Mononuclear cell (primary cell): Measurements from ENCODE around the gene SH3BP5L. TPM values are rescaled to one million over a fixed set of nuclear protein-coding genes. Genes with fewer than 3 reads are reported as not detected.
A peak's percentile ranks its signal among the peaks of the same experiment; 100 is the strongest.
"Not testable (repeated sequence)": the region's sequence is repeated elsewhere in the genome, so short reads cannot be mapped to it uniquely, and the experiment has no call there.

ENCODE experiments used
- H3K27me3 ChIP-seq: 2 replicates; pipeline ENCODE4 v1.6.0; 2011; ENCODE audit warnings: low read length, control low read depth; ENCODE audit not compliant: insufficient read depth
- H3K4me1 ChIP-seq: 2 replicates; pipeline ENCODE4 v1.5.1; 2011; ENCODE audit warnings: mild to moderate bottlenecking, low read length, control low read depth; ENCODE audit not compliant: insufficient read depth
- H3K4me3 ChIP-seq: 2 replicates; pipeline ENCODE4 v1.5.1; 2011; ENCODE audit warnings: mild to moderate bottlenecking, low read length, moderate library complexity
- H3K9me3 ChIP-seq: 2 replicates; pipeline ENCODE4 v1.5.1; 2011; ENCODE audit warnings: low read depth, mild to moderate bottlenecking, control low read depth, low read length
- total RNA-seq: library from RNA; depleted of rRNA; stranded (reverse); fragments of >200 nt; gene quantifications from one replicate; pipeline ENCODE4 v1.2.3, GENCODE V29; 2012

The SH3BP5L gene
- total RNA-seq, 1 donor: 8.7 TPM

DNA sequence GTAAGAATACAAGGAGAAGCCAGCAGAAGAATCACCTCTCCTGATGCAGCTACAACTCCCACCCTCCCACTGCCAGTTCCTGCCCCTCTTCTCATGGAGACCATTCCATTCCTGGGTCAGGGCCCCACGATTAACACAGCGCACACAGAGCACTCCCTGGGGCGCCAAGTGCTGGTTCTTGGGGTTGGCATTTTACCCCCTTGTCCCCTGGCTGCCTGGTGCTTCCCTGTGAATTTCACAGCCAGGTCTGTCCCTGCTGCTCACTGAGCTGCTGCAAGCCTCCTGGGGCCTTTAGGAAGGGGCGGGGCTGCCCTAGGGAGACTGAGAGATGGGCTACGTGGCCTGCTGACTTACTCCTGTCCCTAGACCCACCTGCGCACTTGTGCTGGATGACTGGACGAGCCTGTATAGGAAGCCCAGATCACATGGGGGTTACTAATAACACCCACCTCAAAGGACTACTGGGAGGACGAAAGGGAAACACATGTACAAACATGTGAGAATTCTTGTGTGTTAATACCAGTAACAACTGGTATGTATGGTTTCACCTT, 17.1 kb upstream of the SH3BP5L start:
- H3K4me3 ChIP-seq: no peak overlapping the region
- no peaks in the 10 kb centered on the region for H3K9me3 ChIP-seq
- no peaks in the 10 kb centered on the region for H3K27me3 ChIP-seq
- H3K4me1 ChIP-seq: peaks cover 27% of the 10 kb centered on the region

DNA sequence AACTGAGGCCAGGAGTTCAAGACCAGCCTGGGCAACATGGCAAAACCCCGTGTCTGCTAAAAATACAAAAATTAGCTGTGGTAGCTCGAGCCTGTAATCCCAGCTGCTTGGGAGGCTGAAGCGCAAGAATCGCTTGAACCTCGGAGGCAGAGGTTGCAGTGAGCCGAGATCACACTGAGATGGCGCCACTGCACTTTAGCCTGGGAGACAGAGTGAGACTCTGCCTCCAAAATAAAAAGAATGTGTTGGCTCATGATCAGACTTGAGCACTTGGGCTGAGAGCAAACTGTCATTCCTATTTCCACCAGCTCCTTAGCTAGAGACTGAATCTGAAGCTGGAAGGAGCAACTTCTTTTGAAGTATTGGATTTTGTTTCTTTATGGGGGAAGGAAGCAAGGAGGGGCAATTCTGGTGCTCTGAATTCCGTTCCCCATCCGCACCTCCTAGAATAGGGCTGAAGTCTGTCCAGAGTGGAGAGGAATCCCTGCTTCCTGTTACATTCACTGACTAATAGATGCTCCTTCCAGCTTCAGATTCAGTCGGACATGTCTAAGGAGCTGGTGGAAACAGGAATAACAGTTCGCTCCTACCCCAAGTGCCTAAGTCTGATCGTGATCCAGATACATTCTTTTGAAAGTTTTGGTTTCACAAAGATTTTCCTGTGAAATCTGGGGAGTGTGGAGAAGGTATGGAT, 16.1 kb upstream of the SH3BP5L start:
- Histone ChIP-seq H3K4me3 (no peak overlapping the region), H3K9me3 (no peaks in the 10 kb centered on the region), H3K27me3 (no peaks in the 10 kb centered on the region), H3K4me1 (peaks cover 36% of the 10 kb centered on the region)

DNA sequence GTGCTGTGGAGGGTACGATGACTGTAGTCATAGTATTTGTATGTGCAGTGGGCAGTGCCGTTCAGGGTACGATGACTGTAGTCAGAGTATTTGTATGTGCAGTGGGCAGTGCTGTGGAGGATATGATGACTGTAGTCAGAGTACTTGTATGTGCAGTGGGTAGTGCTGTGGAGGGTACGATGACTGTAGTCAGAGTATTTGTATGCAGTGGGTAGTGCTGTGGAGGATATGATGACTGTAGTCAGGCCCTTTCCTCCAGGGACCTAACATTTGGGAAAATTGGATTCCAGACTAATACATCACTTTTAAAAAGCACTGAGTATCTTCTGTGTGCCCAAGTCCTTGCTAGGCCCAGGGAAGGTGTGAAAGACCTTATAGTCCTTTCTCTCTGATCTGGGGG, 15.2 kb upstream of the SH3BP5L start:
- peaks cover 36% of the 10 kb centered on the region for H3K4me1 ChIP-seq
- H3K4me3 ChIP-seq: no peak overlapping the region
- H3K27me3 ChIP-seq: no peaks in the 10 kb centered on the region
- H3K9me3 ChIP-seq: no peaks in the 10 kb centered on the region

DNA sequence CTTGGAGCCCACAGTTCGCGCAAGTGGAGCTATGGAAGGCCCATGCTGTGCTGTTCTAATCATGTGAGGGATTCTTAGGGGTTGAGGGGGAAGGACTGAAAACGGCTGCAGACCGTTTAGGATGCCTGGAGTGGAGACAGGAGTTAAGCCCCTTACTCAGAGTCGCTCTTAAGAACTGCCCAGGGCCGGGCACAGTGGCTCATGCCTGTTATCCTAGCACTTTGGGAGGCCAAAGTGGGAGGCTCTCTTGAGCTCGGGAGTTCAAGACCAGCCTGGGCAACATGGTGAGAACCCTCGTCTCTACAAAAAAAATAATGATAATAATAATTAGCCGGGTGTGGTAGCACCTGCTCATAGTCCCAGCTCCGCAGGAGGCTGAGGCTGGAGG, 13.4 kb upstream of the SH3BP5L start:
- peak overlapping the region; percentile 76 for H3K4me3 ChIP-seq
- no peaks in the 10 kb centered on the region for H3K9me3 ChIP-seq
- H3K4me1 ChIP-seq: peaks cover 41% of the 10 kb centered on the region
- no peaks in the 10 kb centered on the region for H3K27me3 ChIP-seq

DNA sequence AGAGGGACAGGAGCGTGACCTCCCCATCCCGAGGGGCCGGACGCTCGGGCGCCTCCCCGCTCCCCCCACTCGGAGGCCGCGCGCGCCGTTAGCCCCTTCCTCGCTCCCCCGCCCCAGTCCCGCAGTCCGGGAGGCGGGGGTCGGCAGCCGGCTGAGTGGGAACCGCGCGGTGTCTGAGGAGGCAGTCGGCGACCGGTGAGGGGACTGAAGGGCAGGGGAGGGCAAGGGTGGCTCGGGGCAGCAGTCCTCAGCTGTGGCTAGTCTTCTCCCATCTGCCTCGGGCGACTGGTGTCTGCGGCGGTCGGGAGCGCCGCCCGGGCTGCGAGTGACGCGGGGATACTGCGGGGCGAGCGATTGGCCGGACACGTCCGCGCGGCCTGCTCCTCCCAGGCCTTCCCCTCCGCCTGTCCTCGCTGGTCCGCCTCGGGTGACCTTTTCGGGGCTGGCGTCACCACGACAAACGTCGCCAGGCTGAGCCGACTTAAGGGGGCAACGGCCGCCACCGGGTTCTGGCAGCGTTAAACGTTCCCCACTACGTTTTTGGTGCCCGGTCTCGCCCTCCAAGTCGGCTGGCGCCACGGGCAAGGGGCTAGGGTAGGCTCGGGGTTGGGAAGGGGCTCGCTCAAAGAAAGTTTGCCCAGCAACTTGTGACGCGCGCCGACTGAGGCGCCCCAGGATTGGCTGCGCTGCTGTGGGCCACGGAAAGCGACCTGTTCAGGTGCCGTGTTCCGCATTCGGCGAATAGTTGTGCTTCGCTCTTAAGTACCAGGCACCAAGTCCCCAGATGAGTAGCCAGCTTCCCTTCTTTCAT, 12.8 kb upstream of the SH3BP5L start:
- Histone ChIP-seq H3K4me1 (peaks cover 43% of the 10 kb centered on the region), H3K27me3 (no peaks in the 10 kb centered on the region), H3K4me3 (peak overlapping the region; percentile 76), H3K9me3 (no peaks in the 10 kb centered on the region)

DNA sequence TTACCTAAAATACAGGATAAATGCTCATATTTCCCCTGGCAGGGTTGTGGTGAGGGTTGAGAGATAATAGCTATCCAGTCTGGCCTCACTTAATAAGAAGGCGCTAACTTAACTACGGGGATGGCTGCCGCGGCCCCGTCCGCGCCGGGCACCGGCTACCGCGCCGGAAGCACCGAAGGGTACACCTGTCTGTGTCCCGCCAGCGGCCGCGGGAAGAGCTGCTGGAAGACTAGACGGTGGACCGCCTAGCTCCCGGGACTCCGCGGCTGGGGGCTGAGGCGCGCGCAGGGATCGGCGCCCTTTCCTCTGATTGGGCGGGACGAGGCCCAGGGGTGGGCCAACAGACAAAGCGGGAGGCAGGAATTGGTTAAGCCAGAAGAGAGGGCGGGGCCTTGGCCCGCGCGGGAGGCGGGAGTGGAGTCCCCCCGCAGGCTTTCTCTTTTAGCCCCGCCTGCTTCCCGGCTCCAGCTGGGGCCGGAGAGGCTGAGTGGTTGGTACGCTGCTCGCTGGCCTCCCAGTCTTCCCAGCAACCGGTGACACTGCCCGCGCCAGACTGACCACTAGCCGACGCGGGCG, 12.2 kb upstream of the SH3BP5L start, which contains the start of gene ZNF672:
Gene ZNF672 (plus strand): TSS at position 444 of the 576 bp plus-strand sequence. CDS start 9,051 bp downstream, outside the sequence.
- H3K4me3 ChIP-seq: peak within 1 kb of the TSS; percentile 76
- no peaks in the 10 kb centered on the region for H3K27me3 ChIP-seq
- peaks cover 43% of the 10 kb centered on the region for H3K4me1 ChIP-seq
- no peaks in the 10 kb centered on the region for H3K9me3 ChIP-seq

- Histone ChIP-seq H3K4me1 (peaks cover 43% of the 10 kb centered on the region), H3K27me3 (no peaks in the 10 kb centered on the region), H3K4me3 (peak overlapping the region; percentile 76), H3K9me3 (no peaks in the 10 kb centered on the region)
Observed at GRCh38 chr1:248837045-248837780, 11.5 kb upstream of the SH3BP5L start.

- Histone ChIP-seq H3K27me3 (no peaks in the 10 kb centered on the region), H3K4me3 (no peak overlapping the region), H3K9me3 (no peaks in the 10 kb centered on the region), H3K4me1 (peaks cover 23% of the 10 kb centered on the region)
Observed at GRCh38 chr1:248834343-248834940, 8.7 kb upstream of the SH3BP5L start.

DNA sequence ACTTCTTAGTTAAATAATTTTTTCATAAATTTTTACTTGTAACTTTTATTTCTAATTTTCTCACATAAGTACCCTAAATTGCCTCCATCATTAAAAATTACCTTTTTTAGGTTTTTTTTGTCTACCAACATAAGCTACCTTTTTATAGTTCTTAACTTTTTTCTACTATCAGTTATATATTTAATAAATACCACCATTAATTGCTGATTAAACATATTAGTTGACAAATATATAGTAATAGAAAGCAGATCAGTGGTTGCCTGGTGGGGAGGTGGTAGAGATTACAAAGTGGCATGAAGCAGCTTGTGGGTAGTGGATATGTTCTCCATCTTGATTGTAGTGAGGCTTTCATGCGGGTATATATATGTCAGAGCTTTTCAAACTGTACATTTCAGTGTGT, 6.1 kb upstream of the SH3BP5L start:
- no peak overlapping the region for H3K4me3 ChIP-seq
- H3K4me1 ChIP-seq: peaks cover 30% of the 10 kb centered on the region
- H3K27me3 ChIP-seq: no peaks in the 10 kb centered on the region
- no peaks in the 10 kb centered on the region for H3K9me3 ChIP-seq

DNA sequence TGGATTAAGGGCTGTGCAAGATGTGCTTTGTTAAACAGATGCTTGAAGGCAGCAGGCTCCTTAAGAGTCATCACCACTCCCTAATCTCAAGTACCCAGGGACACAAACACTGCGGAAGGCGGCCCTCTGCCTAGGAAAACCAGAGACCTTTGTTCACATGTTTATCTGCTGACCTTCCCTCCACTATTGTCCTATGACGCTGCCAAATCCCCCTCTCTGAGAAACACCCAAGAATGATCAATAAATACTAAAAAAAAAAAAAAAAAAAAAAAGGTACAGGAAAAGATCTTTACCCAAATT, 5.0 kb upstream of the SH3BP5L start:
- not testable (repeated sequence) for H3K27me3 ChIP-seq, H3K9me3 ChIP-seq, H3K4me3 ChIP-seq
- H3K4me1 ChIP-seq: peaks cover 33% of the 10 kb centered on the region

DNA sequence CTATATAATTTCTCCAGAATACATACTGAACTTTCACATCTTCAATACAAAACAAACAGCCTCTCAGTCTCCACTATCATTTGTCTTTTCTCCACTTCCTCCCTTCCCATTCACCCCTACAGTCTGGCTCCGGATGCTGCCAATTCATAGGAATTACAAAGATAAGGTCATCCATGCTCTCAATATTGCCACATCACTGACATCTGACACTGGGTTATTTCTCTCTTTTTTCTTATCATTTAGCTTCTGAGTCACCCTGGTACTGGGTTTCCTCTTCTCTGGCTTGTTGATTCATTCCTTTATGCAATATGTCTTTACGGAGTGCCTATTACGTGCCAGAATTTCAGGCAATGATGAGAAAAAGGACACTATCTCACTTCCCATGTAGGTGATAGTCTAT, 3.1 kb upstream of the SH3BP5L start:
- Histone ChIP-seq H3K27me3 (no peaks in the 10 kb centered on the region), H3K4me3 (no peak overlapping the region), H3K9me3 (no peaks in the 10 kb centered on the region), H3K4me1 (peaks cover 42% of the 10 kb centered on the region)

DNA sequence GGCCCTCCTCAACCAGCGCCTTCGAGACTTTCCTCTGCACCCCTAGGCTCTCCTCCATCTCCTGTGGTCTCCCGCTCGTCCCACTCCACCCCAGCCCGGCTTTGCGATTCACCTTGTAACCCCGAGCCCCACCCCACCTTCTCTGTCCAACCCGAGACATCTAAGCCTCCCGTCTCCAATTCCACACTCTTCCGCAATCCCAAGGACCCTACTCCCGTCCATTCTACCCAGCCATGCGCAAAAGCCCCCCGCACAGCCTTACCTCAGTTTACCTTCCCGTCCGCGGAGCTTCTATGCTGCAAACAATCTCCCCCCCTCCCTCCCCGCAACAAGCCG, 174 bp downstream of the SH3BP5L start:
- no peaks in the 10 kb centered on the region for H3K27me3 ChIP-seq
- peaks cover 75% of the 10 kb centered on the region for H3K4me1 ChIP-seq
- no peaks in the 10 kb centered on the region for H3K9me3 ChIP-seq
- H3K4me3 ChIP-seq: peak overlapping the region; percentile 89

DNA sequence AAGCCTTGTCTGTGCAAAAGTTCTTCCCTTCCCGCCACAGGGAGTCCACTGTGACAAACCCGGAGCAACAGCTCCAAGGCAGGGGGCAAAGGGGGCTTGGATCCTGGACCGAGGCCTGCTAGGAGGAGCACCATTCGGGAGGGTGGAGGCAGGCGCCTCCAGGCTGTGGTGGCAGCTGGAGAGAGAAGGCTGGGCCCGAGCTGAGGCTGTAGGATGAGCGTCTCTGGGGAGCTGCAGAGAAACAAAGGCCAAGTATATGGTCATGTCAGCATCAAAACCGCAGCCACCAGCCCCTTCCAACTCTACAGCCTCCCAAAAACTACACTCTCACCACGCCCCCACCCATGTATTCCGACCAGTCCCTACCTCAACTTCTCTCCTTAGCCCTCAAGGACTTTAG, 579 bp downstream of the SH3BP5L start:
- Histone ChIP-seq H3K9me3 (no peaks in the 10 kb centered on the region), H3K4me3 (peak overlapping the region; percentile 89), H3K27me3 (no peaks in the 10 kb centered on the region), H3K4me1 (peaks cover 79% of the 10 kb centered on the region)

GRCh38 chr1:248824701-248825100, 1.0 kb downstream of the SH3BP5L start:
- Histone ChIP-seq H3K4me1 (peaks cover 83% of the 10 kb centered on the region), H3K27me3 (no peaks in the 10 kb centered on the region), H3K4me3 (peak overlapping the region; percentile 89), H3K9me3 (no peaks in the 10 kb centered on the region)
